ENCODE results near the gene PRRT2.

- TF ChIP-seq EP300 (IDR thresholded peaks at IDR 0.05; ENCODE audit: borderline replicate concordance in 1 of 2, control insufficient read depth in 1 of 2, low read depth in 2 of 2, low read length in 2 of 2): no peak
- no peak for TF ChIP-seq ZZZ3 (IDR thresholded peaks at IDR 0.05; ENCODE audit: control insufficient read depth, insufficient read length, low read depth)
- TF ChIP-seq EZH2 (IDR thresholded peaks at IDR 0.05; ENCODE audit: borderline replicate concordance, control insufficient read depth, low read depth, low read length): no peak
- TF ChIP-seq TCF12 (IDR thresholded peaks at IDR 0.05; ENCODE audit: low read depth, low read length): no peak
- no peak for TF ChIP-seq POLR2A (IDR thresholded peaks at IDR 0.05; ENCODE audit: low read depth, low read length)
- TF ChIP-seq, protein P1, sequence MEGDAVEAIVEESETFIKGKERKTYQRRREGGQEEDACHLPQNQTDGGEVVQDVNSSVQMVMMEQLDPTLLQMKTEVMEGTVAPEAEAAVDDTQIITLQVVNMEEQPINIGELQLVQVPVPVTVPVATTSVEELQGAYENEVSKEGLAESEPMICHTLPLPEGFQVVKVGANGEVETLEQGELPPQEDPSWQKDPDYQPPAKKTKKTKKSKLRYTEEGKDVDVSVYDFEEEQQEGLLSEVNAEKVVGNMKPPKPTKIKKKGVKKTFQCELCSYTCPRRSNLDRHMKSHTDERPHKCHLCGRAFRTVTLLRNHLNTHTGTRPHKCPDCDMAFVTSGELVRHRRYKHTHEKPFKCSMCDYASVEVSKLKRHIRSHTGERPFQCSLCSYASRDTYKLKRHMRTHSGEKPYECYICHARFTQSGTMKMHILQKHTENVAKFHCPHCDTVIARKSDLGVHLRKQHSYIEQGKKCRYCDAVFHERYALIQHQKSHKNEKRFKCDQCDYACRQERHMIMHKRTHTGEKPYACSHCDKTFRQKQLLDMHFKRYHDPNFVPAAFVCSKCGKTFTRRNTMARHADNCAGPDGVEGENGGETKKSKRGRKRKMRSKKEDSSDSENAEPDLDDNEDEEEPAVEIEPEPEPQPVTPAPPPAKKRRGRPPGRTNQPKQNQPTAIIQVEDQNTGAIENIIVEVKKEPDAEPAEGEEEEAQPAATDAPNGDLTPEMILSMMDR (IDR thresholded peaks at IDR 0.05 in 2 of 3, conservative IDR thresholded peaks at IDR 0.05 in 1 of 3; ENCODE audit: control insufficient read depth in 2 of 3, extremely low read depth in 1 of 3, insufficient read depth in 1 of 3, low read depth in 3 of 3, low read length in 3 of 3): no peak
- no peak for TF ChIP-seq YY1 (IDR thresholded peaks at IDR 0.05; ENCODE audit: low read depth, low read length)
- no peak for TF ChIP-seq SIN3A (IDR thresholded peaks at IDR 0.05; ENCODE audit: low read depth, low read length)
- TF ChIP-seq BHLHE40 (IDR thresholded peaks at IDR 0.05; ENCODE audit: borderline replicate concordance in 1 of 2, low read depth in 2 of 2, low read length in 1 of 2): no peak
- no peak for TF ChIP-seq NR2C2 (IDR thresholded peaks at IDR 0.05; ENCODE audit: borderline replicate concordance, control insufficient read depth, insufficient read length, low read depth)
- no peak for TF ChIP-seq CBX3 (IDR thresholded peaks at IDR 0.05; ENCODE audit: borderline replicate concordance, low read depth)
- TF ChIP-seq JUND (IDR thresholded peaks at IDR 0.05; ENCODE audit: low read depth, low read length): no peak
- no peak for TF ChIP-seq MEF2A (IDR thresholded peaks at IDR 0.05; ENCODE audit: insufficient read depth, low read depth, low read length)
- TF ChIP-seq TARDBP (IDR thresholded peaks at IDR 0.05; ENCODE audit: borderline replicate concordance): no peak
Measured at GRCh38 chr16:29813644-29814562, 1.9 kb downstream of the PRRT2 start.

Measured in GM12878 (cell line).